ENCODE results near the gene BOC. TPM values are rescaled to one million over a fixed set of nuclear protein-coding genes. Genes with fewer than 3 reads are reported as not detected.

The BOC gene
- total and polyA plus RNA-seq, 2 of the 4 experiments (the other 2 are of a cell fraction) = 6.8 to 15.2 TPM

DNA sequence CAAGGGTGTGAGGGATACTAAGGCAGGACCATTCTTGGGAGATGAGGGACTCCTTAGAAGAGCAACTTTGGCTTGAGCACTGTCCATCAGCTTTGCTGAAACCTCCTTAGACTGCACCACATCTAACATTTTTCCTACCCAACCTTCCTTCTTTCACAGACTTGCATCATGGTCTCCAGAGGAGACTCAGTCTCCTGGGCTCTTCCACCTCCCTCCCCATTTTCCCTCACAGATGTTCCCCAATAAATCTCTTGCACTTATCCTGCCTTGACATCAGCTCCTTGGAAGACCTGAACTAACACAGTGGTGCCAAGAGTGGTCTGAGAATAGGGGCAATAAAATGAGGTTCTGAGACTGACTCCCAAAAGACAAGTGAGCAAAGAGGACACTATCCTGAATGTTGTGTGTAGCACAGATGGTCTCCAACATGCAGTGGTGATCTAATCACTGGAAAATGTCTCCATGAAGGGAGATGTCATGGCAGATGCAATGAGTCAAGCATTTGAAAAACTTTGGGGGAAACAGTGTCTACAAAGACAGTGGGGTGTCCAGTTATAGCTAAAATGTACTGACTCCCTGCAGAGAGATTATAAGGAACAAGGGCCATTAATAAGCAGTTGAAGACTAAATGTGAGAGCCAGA lies 26.0 kb upstream of the BOC start:
- no peak overlapping the region for H4K5ac ChIP-seq (ENCODE audit: low read depth, low read length)
- dilution Hi-C loops (cut with HindIII; ENCODE audit: low sequenced_read_pairs, unreplicated experiment) = no loop called here

More for the DNA sequence above, 26.0 kb upstream of the BOC start:
- Histone ChIP-seq H3K14ac (replicated peaks; ENCODE audit: low read depth, low read length) (no peak overlapping the region), H4K20me1 (ENCODE audit: insufficient read depth, low read length) (no peaks in the 10 kb centered on the region), H3K4ac (ENCODE audit: low read depth, low read length) (no peak overlapping the region), H2AFZ (replicated peaks; ENCODE audit: low read length, poor library complexity) (no peak overlapping the region), H3K36me3 (ENCODE audit: control insufficient read depth, insufficient read depth, low read length) (no peaks in the 10 kb centered on the region), H3K27me3 (ENCODE audit: control insufficient read depth, insufficient read depth, low read length) (peaks cover 8% of the 10 kb centered on the region), H4K91ac (ENCODE audit: insufficient read depth, low read depth, low read length) (no peak overlapping the region; the same call in 1 of the 2 replicates), H3K23ac (ENCODE audit: low read depth, low read length) (no peak overlapping the region), H3K27ac (ENCODE audit: insufficient read depth, low read length) (no peak overlapping the region), H2AK9ac (replicated peaks; ENCODE audit: low read depth, low read length, poor library complexity) (no peak overlapping the region), H3K56ac (ENCODE audit: extremely low read depth, insufficient read depth, low read length) (no peak overlapping the region), H3K9me1 (ENCODE audit: insufficient read depth, low read length) (no peaks in the 10 kb centered on the region; the same call in 1 of the 2 replicates), H2BK5ac (ENCODE audit: low read depth, low read length, poor library complexity, severe bottlenecking) (no peak overlapping the region), H3K9me3 (ENCODE audit: control insufficient read depth, insufficient read depth, low read length) (peaks cover 8% of the 10 kb centered on the region; the same call in 1 of the 2 replicates), H3K4me3 (ENCODE audit: insufficient read depth, low read depth, low read length) (no peak overlapping the region), H3K4me2 (ENCODE audit: low read depth, low read length) (no peak overlapping the region), H3K79me1 (ENCODE audit: low read depth in 1 of 2, low read length in 2 of 2) (no peaks in the 10 kb centered on the region), H2BK120ac (ENCODE audit: low read depth, low read length) (no peak overlapping the region), H4K8ac (ENCODE audit: low read depth in 2 of 2, low read length in 2 of 2) (no peak overlapping the region), H2AK5ac (ENCODE audit: low read depth, low read length) (no peak overlapping the region), H3K9ac (ENCODE audit: low read depth, low read length) (no peak overlapping the region), H2BK20ac (ENCODE audit: low read depth, low read length) (no peak overlapping the region), H3K4me1 (ENCODE audit: control insufficient read depth, insufficient read depth, low read length) (peaks cover 4% of the 10 kb centered on the region; the same call in 1 of the 2 replicates), H3K18ac (ENCODE audit: low read depth, low read length) (no peak overlapping the region), H2BK15ac (ENCODE audit: low read depth, low read length) (no peak overlapping the region)
- CTCF ChIA-PET = no interaction called here
- TF ChIP-seq CHD1 (IDR thresholded peaks at IDR 0.05; ENCODE audit: low read depth, low read length) = no peak
- no peak for TF ChIP-seq MAFK (IDR thresholded peaks at IDR 0.05; ENCODE audit: low read depth, low read length)
- TF ChIP-seq MAZ (IDR thresholded peaks at IDR 0.05; ENCODE audit: borderline replicate concordance, low read depth, low read length) = no peak
- TF ChIP-seq, protein P1, sequence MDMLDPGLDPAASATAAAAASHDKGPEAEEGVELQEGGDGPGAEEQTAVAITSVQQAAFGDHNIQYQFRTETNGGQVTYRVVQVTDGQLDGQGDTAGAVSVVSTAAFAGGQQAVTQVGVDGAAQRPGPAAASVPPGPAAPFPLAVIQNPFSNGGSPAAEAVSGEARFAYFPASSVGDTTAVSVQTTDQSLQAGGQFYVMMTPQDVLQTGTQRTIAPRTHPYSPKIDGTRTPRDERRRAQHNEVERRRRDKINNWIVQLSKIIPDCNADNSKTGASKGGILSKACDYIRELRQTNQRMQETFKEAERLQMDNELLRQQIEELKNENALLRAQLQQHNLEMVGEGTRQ (IDR thresholded peaks at IDR 0.05; ENCODE audit: low read depth, low read length) = no peak
- no peak for TF ChIP-seq RCOR1 (IDR thresholded peaks at IDR 0.05; ENCODE audit: insufficient replicate concordance, low read length)
- no peak for TF ChIP-seq POLR2A (IDR thresholded peaks at IDR 0.05; ENCODE audit: low read depth, low read length)
- no peak for TF ChIP-seq MXI1 (IDR thresholded peaks at IDR 0.05; ENCODE audit: borderline replicate concordance, low read depth, low read length)
- TF ChIP-seq, protein P2, sequence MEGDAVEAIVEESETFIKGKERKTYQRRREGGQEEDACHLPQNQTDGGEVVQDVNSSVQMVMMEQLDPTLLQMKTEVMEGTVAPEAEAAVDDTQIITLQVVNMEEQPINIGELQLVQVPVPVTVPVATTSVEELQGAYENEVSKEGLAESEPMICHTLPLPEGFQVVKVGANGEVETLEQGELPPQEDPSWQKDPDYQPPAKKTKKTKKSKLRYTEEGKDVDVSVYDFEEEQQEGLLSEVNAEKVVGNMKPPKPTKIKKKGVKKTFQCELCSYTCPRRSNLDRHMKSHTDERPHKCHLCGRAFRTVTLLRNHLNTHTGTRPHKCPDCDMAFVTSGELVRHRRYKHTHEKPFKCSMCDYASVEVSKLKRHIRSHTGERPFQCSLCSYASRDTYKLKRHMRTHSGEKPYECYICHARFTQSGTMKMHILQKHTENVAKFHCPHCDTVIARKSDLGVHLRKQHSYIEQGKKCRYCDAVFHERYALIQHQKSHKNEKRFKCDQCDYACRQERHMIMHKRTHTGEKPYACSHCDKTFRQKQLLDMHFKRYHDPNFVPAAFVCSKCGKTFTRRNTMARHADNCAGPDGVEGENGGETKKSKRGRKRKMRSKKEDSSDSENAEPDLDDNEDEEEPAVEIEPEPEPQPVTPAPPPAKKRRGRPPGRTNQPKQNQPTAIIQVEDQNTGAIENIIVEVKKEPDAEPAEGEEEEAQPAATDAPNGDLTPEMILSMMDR (conservative IDR thresholded peaks at IDR 0.05; ENCODE audit: low read depth, low read length) = no peak
- in situ Hi-C loops (cut with MboI; ENCODE audit: low sequenced_read_pairs) = no loop called here
- DNase-seq (no peak), ATAC-seq (ENCODE audit: low read depth) (no peak)
- intact Hi-C loops (cut with micrococcal nuclease) = no loop called here
- POLR2A ChIA-PET (ENCODE audit: unreplicated experiment) = no interaction called here
- BruUV-seq (replicated peaks) = no TSS peak
